Stimulated activated CD4-positive, alpha-beta T cell treated with anti-CD3 and anti-CD28 coated beads, Interleukin-15, amount 100 ng/mL, for 48 hours (primary cell): ENCODE measurements around the gene KRTAP10-3.
"Not testable (repeated sequence)": the region's sequence is repeated elsewhere in the genome, so short reads cannot be mapped to it uniquely, and the experiment has no call there.

Experiments used
- DNase-seq, 2 donors: peaks; one replicate each; pipeline ENCODE4 v3.0.0-alpha.2; 2020; ENCODE audit warnings: low read depth in 2 of 2

The KRTAP10-3 gene

GRCh38 chr21:44558695-44559094 lies at the start of gene KRTAP10-3:
KRTAP10-3 (minus strand) TSS chr21:44558795; CDS start chr21:44558715, 80 bp downstream.
- no peak for DNase-seq

GRCh38 chr21:44606495-44606894 lies 47.9 kb upstream of the KRTAP10-3 start:
- DNase-seq = no peak

- no peak for DNase-seq
These were observed 45.3 kb upstream of the KRTAP10-3 start for GRCh38 chr21:44603911-44604310.

- DNase-seq = no peak
These were observed 44.7 kb upstream of the KRTAP10-3 start for GRCh38 chr21:44603109-44603875.

- no peak for DNase-seq
These were observed 43.9 kb upstream of the KRTAP10-3 start for GRCh38 chr21:44602463-44602850.

GRCh38 chr21:44601596-44602462 lies 43.2 kb upstream of the KRTAP10-3 start:
- no peak for DNase-seq

- DNase-seq = not testable (repeated sequence)
These were observed 42.5 kb upstream of the KRTAP10-3 start for GRCh38 chr21:44601091-44601490.

- DNase-seq = not testable (repeated sequence)
These were observed 41.8 kb upstream of the KRTAP10-3 start, which contains the start of gene KRTAP10-7 for GRCh38 chr21:44600118-44600978. KRTAP10-7 (plus strand) TSS chr21:44600597; CDS start chr21:44600622, 25 bp downstream.

- DNase-seq = no peak
These were observed 40.9 kb upstream of the KRTAP10-3 start for GRCh38 chr21:44599264-44600029.

GRCh38 chr21:44598061-44598460 lies 39.5 kb upstream of the KRTAP10-3 start:
- DNase-seq = no peak

GRCh38 chr21:44596068-44596725 lies 37.6 kb upstream of the KRTAP10-3 start:
- no peak for DNase-seq

- DNase-seq = no peak
These were observed 36.9 kb upstream of the KRTAP10-3 start for GRCh38 chr21:44595524-44595923.

- DNase-seq = no peak
These were observed 35.9 kb upstream of the KRTAP10-3 start for GRCh38 chr21:44594406-44594916.

- DNase-seq = no peak
These were observed 35.2 kb upstream of the KRTAP10-3 start for GRCh38 chr21:44593598-44594405.

GRCh38 chr21:44592446-44593311 lies 34.1 kb upstream of the KRTAP10-3 start, which contains the start of gene KRTAP10-6:
KRTAP10-6 (minus strand) TSS chr21:44592505; CDS start chr21:44592484, 21 bp downstream.
- DNase-seq = no peak

- DNase-seq = not testable (repeated sequence)
These were observed 33.2 kb upstream of the KRTAP10-3 start for GRCh38 chr21:44591801-44592130.

- DNase-seq = not testable (repeated sequence)
These were observed 32.6 kb upstream of the KRTAP10-3 start for GRCh38 chr21:44590897-44591800.
